B cell (primary cell): ENCODE data around the gene THBS4. TPM values are rescaled to one million over a fixed set of nuclear protein-coding genes. Genes with fewer than 3 reads are reported as not detected.

Source experiments
- ATAC-seq: fragments of 200-7000 bp; cut with Tn5 transposase; one replicate; pipeline ENCODE4 v1.10.0; 2021; ENCODE audit warnings: low read depth, mild to moderate bottlenecking, moderate number of reproducible peaks, moderate library complexity
- CTCF ChIA-PET: fragments of 350-600 bp; sonication (Branson Sonifier 250); formaldehyde crosslinking; loops from one replicate; lab custom pipeline; 2021; ENCODE audit warnings: antibody characterized with exemption, inconsistent platforms; lab: Charles Lee
- POLR2A ChIA-PET: fragments of 350-600 bp; sonication (Branson Sonifier 250); formaldehyde crosslinking; loops from one replicate; lab custom pipeline; 2021; ENCODE audit warnings: antibody characterized with exemption; lab: Charles Lee
- DNase-seq: peaks from one replicate; pipeline ENCODE4 v3.0.0; 2013
- H2AFZ ChIP-seq: 2 replicates; pipeline ENCODE4 v1.6.1; 2012; ENCODE audit warnings: mild to moderate bottlenecking, low read depth, low read length; ENCODE audit not compliant: insufficient read depth, poor library complexity, severe bottlenecking
- H3K27ac ChIP-seq, 2 donors: 1 replicate in 1 of 2; 2 replicates in 1 of 2; pipeline ENCODE4 v1.5.1; 2012 to 2013; ENCODE audit warnings: low read length in 2 of 2, mild to moderate bottlenecking in 2 of 2, moderate library complexity in 1 of 2
- H3K27me3 ChIP-seq, 4 experiments: fragments of 200-600 bp in 1 of 4; sonication (generic) in 1 of 4; replicated peaks in 1 of 4; 1 replicate in 2 of 4; 2 replicates in 2 of 4; pipeline versions ENCODE4 v1.6.1 to v1.7.0; 2013 to 2016; ENCODE audit warnings: low read length in 3 of 4, mild to moderate bottlenecking in 2 of 4, mixed read lengths in 1 of 4, moderate library complexity in 1 of 4; ENCODE audit not compliant: insufficient read depth in 4 of 4, control insufficient read depth in 3 of 4; ENCODE audit errors: control extremely low read depth in 1 of 4
- H3K36me3 ChIP-seq, 2 experiments: replicated peaks in 1 of 2; 1 replicate in 1 of 2; 2 replicates in 1 of 2; pipeline versions ENCODE4 v1.6.1 to v1.7.1; 2013; ENCODE audit warnings: low read length in 1 of 2; ENCODE audit not compliant: insufficient read depth in 2 of 2, control insufficient read depth in 1 of 2; ENCODE audit errors: control extremely low read depth in 1 of 2, extremely low read depth in 1 of 2
- H3K4me1 ChIP-seq, 2 donors: fragments of 200-600 bp in 1 of 2; sonication (generic) in 1 of 2; 1 replicate in 1 of 2; 2 replicates in 1 of 2; pipeline versions ENCODE4 v1.5.1 to v1.6.1; 2013 to 2017; ENCODE audit warnings: low read length in 2 of 2; ENCODE audit not compliant: control insufficient read depth in 2 of 2, insufficient read depth in 2 of 2
- H3K4me2 ChIP-seq: replicated peaks from 2 replicates; pipeline ENCODE3; 2012; ENCODE audit warnings: mild to moderate bottlenecking, low read depth, low read length; ENCODE audit not compliant: poor library complexity, severe bottlenecking
- H3K4me3 ChIP-seq, 5 experiments: fragments of 200-600 bp in 1 of 5; sonication (generic) in 1 of 5; 1 replicate in 3 of 5; 2 replicates in 2 of 5; pipeline versions ENCODE4 v1.5.1 to v1.7.0; 2011 to 2016; ENCODE audit warnings: low read length in 4 of 5, mild to moderate bottlenecking in 4 of 5, low read depth in 2 of 5, control low read depth in 1 of 5, moderate library complexity in 1 of 5; ENCODE audit not compliant: insufficient read depth in 1 of 5; ENCODE audit errors: control extremely low read depth in 1 of 5, extremely low read depth in 1 of 5
- H3K79me2 ChIP-seq: fragments of 200-600 bp; sonication (generic); one replicate; pipeline ENCODE4 v1.6.0; 2016; ENCODE audit warnings: low read length; ENCODE audit not compliant: control insufficient read depth, insufficient read depth
- H3K9ac ChIP-seq: fragments of 200-600 bp; sonication (generic); 2 replicates; pipeline ENCODE4 v1.6.1; 2017; ENCODE audit warnings: mild to moderate bottlenecking, low read length, moderate library complexity
- H3K9me3 ChIP-seq, 3 donors: one replicate each; pipeline versions ENCODE4 v1.6.1 to v1.7.1; 2013; ENCODE audit warnings: low read length in 2 of 3; ENCODE audit not compliant: control insufficient read depth in 2 of 3, insufficient read depth in 1 of 3; ENCODE audit errors: control extremely low read depth in 1 of 3
- H4K20me1 ChIP-seq: 2 replicates; pipeline ENCODE4 v1.6.0; 2012; ENCODE audit warnings: mild to moderate bottlenecking, low read length; ENCODE audit not compliant: insufficient read depth, control insufficient read depth, poor library complexity, severe bottlenecking
- H3K27ac Mint-ChIP-seq: one replicate; pipeline ENCODE4 v1.8.0; 2021; ENCODE audit warnings: mixed read lengths
- H3K27me3 Mint-ChIP-seq: one replicate; pipeline ENCODE4 v1.8.0; 2021; ENCODE audit warnings: mixed read lengths
- H3K4me1 Mint-ChIP-seq: one replicate; pipeline ENCODE4 v1.8.0; 2021; ENCODE audit warnings: mixed read lengths
- H3K4me3 Mint-ChIP-seq: one replicate; pipeline ENCODE4 v1.8.0; 2021; ENCODE audit warnings: mixed read lengths
- H3K9me3 Mint-ChIP-seq: one replicate; pipeline ENCODE4 v1.8.0; 2022; ENCODE audit warnings: mixed read lengths; ENCODE audit not compliant: insufficient read depth
- CTCF ChIP-seq: fragments of 200-600 bp; IDR thresholded peaks from one replicate; pipeline ENCODE4 v1.8.0; 2022; ENCODE audit warnings: antibody characterized with exemption, mild to moderate bottlenecking
- EZH2 ChIP-seq: IDR thresholded peaks from 2 replicates; pipeline ENCODE4 v1.6.1; 2012; ENCODE audit warnings: borderline replicate concordance, low read depth, mild to moderate bottlenecking, moderate library complexity, low read length; ENCODE audit not compliant: insufficient read depth, poor library complexity, severe bottlenecking
- WGBS: methylation state at CpG from one replicate; pipeline ENCODE4 v1.1.5; 2013; ENCODE audit warnings: missing lambda C conversion rate; ENCODE audit not compliant: insufficient coverage; 5-methylcytosine and 5-hydroxymethylcytosine counted together
- intact Hi-C: fragments of 100-400 bp; cut with micrococcal nuclease; formaldehyde crosslinking; loops from one replicate; pipeline ENCODE4 v1.10.0; 2022
- polyA plus RNA-seq: library from polyadenylated mRNA; depleted of rRNA; stranded (reverse); fragments of >200 nt; gene quantifications from 2 replicates; pipeline ENCODE4 v1.2.3, GENCODE V29; 2012
- total RNA-seq, 2 donors: library from RNA; stranded (reverse); fragments of 120-200 nt in 1 of 2; gene quantifications; 1 replicate in 1 of 2; 2 replicates in 1 of 2; pipeline versions ENCODE4 v1.2.3 to v1.2.4, GENCODE V29; 2013 to 2022

Gene THBS4
- total and polyA plus RNA-seq, 2 donors (not counting 1 experiment from before 2014, with no cell fraction given): 0.49 to 0.57 TPM

- no peaks in the 10 kb centered on the region for H3K36me3 ChIP-seq
- ChIA-PET CTCF (no interaction called here), POLR2A (no interaction called here)
- H3K4me1 ChIP-seq: no peaks in the 10 kb centered on the region
- no peak overlapping the region for H3K27ac Mint-ChIP-seq
- H3K27ac ChIP-seq: no peak overlapping the region
- no peak overlapping the region for H3K9ac ChIP-seq
- H3K27me3 ChIP-seq: no peaks in the 10 kb centered on the region
- ATAC-seq (no peak), DNase-seq (no peak)
- TF ChIP-seq EZH2 (no peak), CTCF (no peak)
- intact Hi-C loops: no loop called here
- no peaks in the 10 kb centered on the region for H4K20me1 ChIP-seq
- no peak overlapping the region for H3K4me2 ChIP-seq
- no peaks in the 10 kb centered on the region for H3K79me2 ChIP-seq
- WGBS: 86% methylated on average over 1 of the region's 2 CpGs
- H3K9me3 ChIP-seq: no peaks in the 10 kb centered on the region
- H3K27me3 Mint-ChIP-seq: peaks cover 6% of the 10 kb centered on the region
- H3K4me3 Mint-ChIP-seq: no peak overlapping the region
- H3K9me3 Mint-ChIP-seq: no peaks in the 10 kb centered on the region
- no peaks in the 10 kb centered on the region for H3K4me1 Mint-ChIP-seq
- no peak overlapping the region for H2AFZ ChIP-seq
- no peak overlapping the region for H3K4me3 ChIP-seq
Observed at GRCh38 chr5:80057921-80058320, 22.8 kb downstream of the THBS4 start.

GRCh38 chr5:80059354-80059980 is 24.3 kb downstream of the THBS4 start:
- H3K4me1 ChIP-seq: no peaks in the 10 kb centered on the region
- no peak for DNase-seq
- no peaks in the 10 kb centered on the region for H3K9me3 Mint-ChIP-seq
- H3K27ac Mint-ChIP-seq: no peak overlapping the region
- no peaks in the 10 kb centered on the region for H4K20me1 ChIP-seq
- no peak overlapping the region for H3K27ac ChIP-seq
- H3K27me3 Mint-ChIP-seq: peaks cover 10% of the 10 kb centered on the region
- H3K79me2 ChIP-seq: no peaks in the 10 kb centered on the region
- H3K4me2 ChIP-seq: no peak overlapping the region
- CTCF ChIA-PET: no interaction called here
- H3K4me1 Mint-ChIP-seq: no peaks in the 10 kb centered on the region
- no peak overlapping the region for H3K4me3 ChIP-seq
- H3K9me3 ChIP-seq: no peaks in the 10 kb centered on the region
- H3K36me3 ChIP-seq: no peaks in the 10 kb centered on the region
- ATAC-seq: no peak
- 96% methylated on average over 15 of the region's 18 CpGs for whole genome bisulfite sequencing
- H3K27me3 ChIP-seq: no peaks in the 10 kb centered on the region
- intact Hi-C loops: no loop called here
- no peak for TF ChIP-seq CTCF
- no peak for TF ChIP-seq EZH2
- POLR2A ChIA-PET: interaction anchor here (0.7 kb wide), 1 partner anchor 496 kb away, joined by 8 read pairs; no protein-coding TSS in a partner anchor
- H3K9ac ChIP-seq: no peak overlapping the region
- no peak overlapping the region for H2AFZ ChIP-seq
- H3K4me3 Mint-ChIP-seq: no peak overlapping the region
